HG03064 (cell line): Measurements from ENCODE around the gene TJP1.
"Not testable (repeated sequence)": the region's sequence is repeated elsewhere in the genome, so short reads cannot be mapped to it uniquely, and the experiment has no call there.

Experiments used
- ATAC-seq: cut with Tn5 transposase; IDR thresholded peaks from one replicate; pipeline ENCODE4 v1.9.1; 2021; ENCODE audit warnings: low read depth; ENCODE audit not compliant: unreplicated experiment

The TJP1 gene

GRCh38 chr15:29756358-29757267 lies 65.7 kb downstream of the TJP1 start:
- no peak for ATAC-seq

DNA sequence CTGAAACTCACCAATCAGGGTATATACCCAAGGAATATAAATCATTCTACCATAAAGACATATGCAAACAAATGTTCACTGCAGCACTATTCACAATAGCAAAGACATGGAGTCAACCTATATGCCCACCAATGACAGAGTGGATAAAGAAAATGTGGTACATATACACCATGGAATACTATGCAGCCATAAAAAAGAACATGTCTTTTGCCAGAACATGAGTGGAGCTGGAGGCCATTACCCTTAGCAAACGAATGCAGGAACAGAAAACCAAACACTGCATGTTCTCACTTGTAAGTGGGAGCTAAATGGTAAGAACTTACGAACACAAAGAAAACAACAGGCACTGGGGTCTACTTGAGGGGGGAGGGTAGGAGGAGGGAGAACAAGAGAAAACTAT lies 68.3 kb downstream of the TJP1 start:
- ATAC-seq: not testable (repeated sequence)

DNA sequence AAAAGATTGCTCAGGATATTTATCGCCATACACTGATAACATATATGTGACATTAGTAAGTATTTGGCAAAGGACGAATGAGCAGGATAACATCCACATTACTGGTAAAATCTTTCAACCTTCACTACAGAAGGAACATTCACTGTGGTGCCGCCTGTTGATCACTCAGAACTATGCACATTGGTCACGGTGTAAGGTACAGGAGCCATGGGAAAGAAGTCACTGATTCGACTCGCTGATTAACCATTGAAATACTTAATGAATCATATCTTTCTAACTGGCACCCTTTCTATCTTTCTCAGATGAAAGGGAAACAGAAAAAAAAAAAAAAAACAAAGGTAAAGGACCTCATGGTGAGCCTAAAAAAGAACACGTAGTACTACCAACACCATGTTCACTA lies 68.8 kb downstream of the TJP1 start:
- no peak for ATAC-seq

DNA sequence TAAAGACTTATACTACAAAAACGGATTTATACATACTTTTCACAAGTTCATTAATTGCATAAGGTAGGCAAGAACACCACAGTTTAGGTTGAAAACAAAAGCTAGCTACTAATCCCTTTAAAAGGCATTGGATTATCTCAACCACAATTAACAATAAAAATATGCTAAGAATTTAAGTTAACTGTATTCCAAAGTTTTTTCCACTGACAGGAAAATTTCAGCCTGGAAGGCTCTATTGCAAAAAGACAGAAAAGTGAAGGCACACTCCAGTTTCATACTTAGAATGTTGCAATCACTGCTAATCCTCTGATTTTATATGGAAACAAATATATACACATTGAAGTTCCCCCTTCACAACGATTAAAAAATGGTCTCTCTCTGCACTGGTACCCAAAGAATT lies 71.5 kb downstream of the TJP1 start:
- ATAC-seq: no peak

- no peak for ATAC-seq
Observed at GRCh38 chr15:29749365-29750086, 72.7 kb downstream of the TJP1 start.

- no peak for ATAC-seq
Observed at GRCh38 chr15:29747837-29748417, 74.3 kb downstream of the TJP1 start.

DNA sequence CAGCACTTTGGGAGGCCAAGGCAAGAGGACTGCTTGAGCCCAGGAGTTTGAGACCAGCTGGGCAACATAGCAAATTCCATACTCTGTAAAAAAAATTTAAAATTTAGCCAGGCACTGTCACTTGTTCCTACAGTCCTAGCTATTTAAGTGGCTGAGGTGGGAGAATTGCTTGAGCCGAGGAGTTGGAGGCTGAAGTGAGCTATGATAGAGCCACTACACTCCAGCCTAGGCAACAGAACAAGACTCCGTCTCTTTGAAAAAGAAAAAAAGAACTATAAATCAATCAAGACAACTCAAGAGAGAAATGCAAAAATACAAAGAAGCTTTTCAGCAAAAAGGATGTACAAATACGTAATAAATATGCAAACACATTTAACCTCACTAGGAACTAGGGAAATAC lies 78.8 kb downstream of the TJP1 start:
- ATAC-seq: no peak

GRCh38 chr15:29740692-29741311 lies 81.5 kb downstream of the TJP1 start:
- ATAC-seq: no peak

GRCh38 chr15:29736744-29737020 lies 85.6 kb downstream of the TJP1 start:
- no peak for ATAC-seq

- no peak for ATAC-seq
Observed at GRCh38 chr15:29736012-29736743, 86.1 kb downstream of the TJP1 start.

DNA sequence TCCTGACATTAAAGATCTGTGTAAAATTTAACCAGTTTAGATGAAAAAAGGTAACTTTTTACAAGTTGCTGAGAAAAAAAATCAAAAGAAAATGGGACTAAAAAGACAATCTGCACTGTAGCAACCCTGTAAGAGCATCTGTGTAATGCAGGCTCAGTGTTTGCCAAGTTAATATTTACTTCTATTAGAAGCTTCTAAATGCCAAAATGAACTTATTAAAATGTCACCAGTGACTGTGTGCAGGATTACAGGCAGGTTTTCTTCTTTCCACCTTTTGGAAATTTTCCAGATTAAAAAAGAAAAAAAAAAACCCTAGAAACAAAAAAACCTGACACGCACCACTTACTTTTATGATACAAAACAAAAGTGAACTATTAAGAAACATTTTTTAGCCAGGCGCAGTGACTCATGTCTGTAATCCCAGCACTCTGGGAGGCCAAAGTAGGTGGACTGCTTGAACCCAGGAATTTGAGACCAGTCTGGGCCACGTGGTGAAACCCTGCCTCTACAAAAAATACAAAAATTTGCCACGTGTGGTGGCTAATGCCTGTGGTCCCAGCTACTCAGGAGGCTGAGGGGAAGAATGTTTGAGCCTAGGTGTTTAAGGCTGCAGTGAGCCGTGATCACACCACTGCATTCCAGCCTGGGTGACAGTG lies 87.2 kb downstream of the TJP1 start:
- ATAC-seq: no peak

DNA sequence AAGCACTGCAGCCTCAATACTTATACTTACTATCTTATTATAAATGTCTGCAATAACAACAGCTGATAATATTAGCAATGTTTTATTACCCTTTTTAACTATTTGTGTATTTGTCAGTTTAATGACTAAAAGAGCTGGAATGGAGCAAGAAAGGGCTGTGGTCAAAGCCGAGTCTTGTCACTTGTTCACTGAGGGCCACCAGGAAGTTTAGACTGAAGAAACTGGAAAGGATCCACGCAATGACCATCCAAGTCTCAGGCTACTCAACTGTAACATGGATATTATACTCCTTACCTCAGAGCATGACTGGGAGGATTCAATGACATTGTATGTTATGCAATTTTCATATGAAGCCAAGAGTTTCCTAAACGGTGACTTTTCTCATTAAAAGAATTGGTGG lies 90.4 kb downstream of the TJP1 start:
- ATAC-seq: no peak

DNA sequence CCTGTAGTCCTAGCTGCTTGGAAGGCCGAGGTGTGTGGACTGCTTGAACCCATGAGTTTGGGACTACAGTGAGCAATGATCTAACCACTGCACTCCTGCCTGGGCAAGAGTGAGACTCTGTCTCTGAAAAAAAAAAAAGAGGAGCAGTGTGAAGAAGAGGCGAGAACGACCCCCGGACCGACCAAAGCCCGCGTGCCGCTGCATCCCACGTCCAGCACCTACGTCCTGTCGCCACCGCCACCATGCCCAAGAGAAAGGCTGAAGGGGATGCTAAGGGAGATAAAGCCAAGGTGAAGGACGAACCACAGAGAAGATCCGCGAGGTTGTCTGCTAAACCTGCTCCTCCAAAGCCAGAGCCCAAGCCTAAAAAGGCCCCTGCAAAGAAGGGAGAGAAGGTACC lies 91.8 kb downstream of the TJP1 start:
- not testable (repeated sequence) for ATAC-seq

DNA sequence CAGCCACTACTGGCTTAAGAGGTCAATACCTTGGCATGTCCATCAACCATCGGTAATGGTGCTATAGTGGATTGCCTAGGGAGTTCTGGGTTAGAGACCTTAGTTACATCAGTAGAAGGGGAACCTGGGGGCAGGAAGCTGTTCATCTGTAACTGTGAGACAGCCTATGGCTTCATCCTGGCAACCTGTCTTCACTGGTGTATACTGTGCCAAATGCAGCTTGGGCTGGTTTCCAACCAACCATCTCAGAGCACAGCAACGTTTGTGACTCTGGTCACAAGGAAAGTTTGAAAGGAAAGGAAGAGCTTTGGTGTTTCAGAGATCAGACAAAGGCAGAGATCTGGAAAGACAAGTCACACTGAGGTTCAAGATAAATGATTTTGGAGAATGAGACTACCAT lies 93.8 kb downstream of the TJP1 start:
- ATAC-seq: no peak

GRCh38 chr15:29727871-29728270 lies 94.4 kb downstream of the TJP1 start:
- ATAC-seq: no peak

- ATAC-seq: no peak
Observed at GRCh38 chr15:29726553-29726952, 95.7 kb downstream of the TJP1 start.

DNA sequence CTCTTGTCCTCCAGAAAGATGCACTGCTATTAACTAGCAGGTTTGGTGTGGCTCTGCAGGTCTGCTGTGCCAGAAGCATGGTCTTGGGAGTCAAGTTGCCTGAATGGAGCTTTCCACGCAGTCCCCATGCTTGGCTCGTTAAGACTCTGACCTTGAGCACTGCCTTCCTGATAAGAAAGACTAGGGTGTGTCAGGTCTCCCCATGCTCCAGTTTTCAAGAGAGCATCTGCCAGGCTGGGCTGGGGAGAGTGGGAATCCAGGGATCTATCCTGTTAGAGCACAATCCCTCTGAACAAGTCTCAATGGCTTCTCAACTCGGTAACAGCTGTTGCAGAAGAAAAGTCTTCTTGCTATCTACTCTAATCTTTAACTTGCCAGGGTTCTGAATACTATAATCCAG lies 98.2 kb downstream of the TJP1 start:
- ATAC-seq: no peak

DNA sequence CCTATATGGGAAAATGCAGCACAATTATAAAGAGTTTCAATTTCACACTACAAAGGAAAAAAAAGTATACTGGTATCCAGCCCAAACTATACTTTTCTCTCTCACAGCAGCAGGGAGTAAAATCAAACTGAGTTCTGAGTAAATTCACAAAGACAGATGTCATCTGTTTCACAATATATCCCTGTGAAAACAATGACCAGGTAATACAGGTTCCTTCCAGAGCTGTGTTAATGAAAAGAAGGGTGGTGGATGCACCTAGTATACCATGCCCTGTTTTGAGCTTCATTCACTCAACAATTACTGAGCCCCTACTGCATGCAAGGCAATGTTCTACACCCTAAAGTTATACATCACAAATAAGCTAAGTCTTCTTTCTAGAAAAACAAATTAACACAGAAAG lies 108.5 kb downstream of the TJP1 start:
- ATAC-seq: no peak

DNA sequence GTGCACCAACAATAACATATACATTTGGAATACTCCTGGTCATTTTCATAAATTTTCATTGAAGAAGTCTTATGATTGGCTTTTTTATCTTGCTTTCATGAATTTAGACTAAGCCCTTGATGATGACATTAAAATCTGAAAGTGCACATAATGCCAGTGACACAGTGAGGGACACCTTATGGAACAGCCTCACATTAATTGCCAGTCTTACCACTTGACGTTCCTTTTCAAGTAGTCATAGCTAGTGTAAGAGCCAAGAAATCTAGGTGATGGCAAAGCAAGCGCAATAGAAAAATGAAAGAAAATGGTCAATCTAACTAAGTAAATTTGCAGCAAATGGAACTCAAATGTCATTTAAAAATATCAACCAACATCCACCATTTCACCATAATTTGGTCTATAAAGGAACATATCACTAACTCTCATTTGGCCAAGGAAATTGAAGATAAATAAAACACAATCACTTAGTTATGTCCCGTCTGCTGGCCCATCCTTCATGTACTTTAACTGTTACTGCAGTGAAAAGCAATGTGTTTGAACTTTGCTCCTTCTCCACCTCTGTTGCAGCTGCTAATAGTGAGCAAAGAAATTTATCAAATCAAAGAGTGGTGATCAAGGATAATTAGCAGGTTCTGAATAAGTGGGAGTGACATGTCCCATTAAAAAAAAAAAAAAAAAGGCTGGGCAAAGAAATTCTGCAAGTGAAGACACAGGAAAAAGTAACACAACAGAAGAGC lies 110.0 kb downstream of the TJP1 start:
- no peak for ATAC-seq

GRCh38 chr15:29711531-29711930 lies 110.7 kb downstream of the TJP1 start:
- no peak for ATAC-seq
